ENCODE results near the gene BAAT. TPM values are rescaled to one million over a fixed set of nuclear protein-coding genes. Genes with fewer than 3 reads are reported as not detected.

BAAT gene
- total RNA-seq, 4 donors from 2014 or later = not detected

- TF ChIP-seq POLR2A (IDR thresholded peaks at IDR 0.05) = no peak
- no peak for TF ChIP-seq CTCF (IDR thresholded peaks at IDR 0.05)
- 91 to 98% methylated on average over 5 of the region's 5 CpGs for WGBS, 2 donors
- H3K36me3 ChIP-seq = peaks cover 24 to 61% (median 34%) of the 10 kb centered on the region in 3 donors
- intact Hi-C loops (cut with DNase I) = no loop called here
- H3K4me1 ChIP-seq = no peaks in the 10 kb centered on the region
- peak overlapping the region in 1 of 4 donors; percentile 24 for H3K4me3 ChIP-seq
- no peak for DNase-seq
- peaks cover 10 to 98% (median 98%) of the 10 kb centered on the region in 3 donors for H3K9me3 ChIP-seq
- H3K27ac ChIP-seq = no peak overlapping the region
- no peaks in the 10 kb centered on the region for H3K27me3 ChIP-seq
Observed at GRCh38 chr9:101408374-101409078, 23.7 kb upstream of the BAAT start.

GRCh38 chr9:101403516-101404285 lies 18.9 kb upstream of the BAAT start:
- H3K36me3 ChIP-seq = peaks cover 42 to 89% (median 43%) of the 10 kb centered on the region in 3 donors
- intact Hi-C loops (cut with DNase I) = no loop called here
- H3K9me3 ChIP-seq = peaks cover 0 to 66% (median 50%) of the 10 kb centered on the region in 3 donors

GRCh38 chr9:101400120-101400519 lies 15.3 kb upstream of the BAAT start:
- no peak for DNase-seq
- peaks cover 12 to 43% (median 17%) of the 10 kb centered on the region in 3 donors for H3K4me1 ChIP-seq
- peaks cover 22 to 69% (median 23%) of the 10 kb centered on the region in 3 donors for H3K36me3 ChIP-seq
- TF ChIP-seq CTCF (IDR thresholded peaks at IDR 0.05) (no peak), POLR2A (IDR thresholded peaks at IDR 0.05) (no peak)
- intact Hi-C loops (cut with DNase I) = no loop called here
- WGBS, 2 donors = 40 to 43% methylated on average over 5 of the region's 5 CpGs
- peak overlapping the region in 2 of 4 donors; percentile 64 to 84 for H3K4me3 ChIP-seq
- H3K9me3 ChIP-seq = peaks cover 0 to 30% (median 15%) of the 10 kb centered on the region in 3 donors
- H3K27me3 ChIP-seq = peaks cover 0 to 3% (median 0%) of the 10 kb centered on the region in 4 donors
- H3K27ac ChIP-seq = no peak overlapping the region

More at GRCh38 chr9:101403516-101404285, 18.9 kb upstream of the BAAT start:
- peaks cover 7 to 22% (median 12%) of the 10 kb centered on the region in 3 donors for H3K4me1 ChIP-seq
- H3K4me3 ChIP-seq = no peak overlapping the region
- 92 to 93% methylated on average over 9 of the region's 9 CpGs for WGBS, 2 donors
- TF ChIP-seq POLR2A (IDR thresholded peaks at IDR 0.05) (no peak), CTCF (IDR thresholded peaks at IDR 0.05) (no peak)
- H3K27ac ChIP-seq = no peak overlapping the region
- no peak for DNase-seq
- H3K27me3 ChIP-seq = peaks cover 0 to 3% (median 0%) of the 10 kb centered on the region in 4 donors

GRCh38 chr9:101399643-101399970 lies 14.8 kb upstream of the BAAT start:
- Histone ChIP-seq H3K9me3 (peaks cover 0 to 25% (median 10%) of the 10 kb centered on the region in 3 donors), H3K27me3 (peaks cover 0 to 3% (median 0%) of the 10 kb centered on the region in 4 donors), H3K27ac (peak overlapping the region; percentile 85 to 94 (median 90)), H3K36me3 (peaks cover 17 to 65% (median 23%) of the 10 kb centered on the region in 3 donors), H3K4me3 (peak overlapping the region; percentile 60 to 84 (median 69)), H3K4me1 (peaks cover 12 to 43% (median 17%) of the 10 kb centered on the region in 3 donors)
- WGBS, 2 donors = 0 to 9% methylated on average over 2 of the region's 2 CpGs
- TF ChIP-seq CTCF (IDR thresholded peaks at IDR 0.05) (no peak), POLR2A (IDR thresholded peaks at IDR 0.05) (no peak)
- no peak for DNase-seq
- intact Hi-C loops (cut with DNase I) = no loop called here

Data from esophagus squamous epithelium (tissue), 5 donors.